HG03175 (cell line): ENCODE data around the gene KLK10.
"Not testable (repeated sequence)": the region's sequence is repeated elsewhere in the genome, so short reads cannot be mapped to it uniquely, and the experiment has no call there.

Source experiments
- ATAC-seq: cut with Tn5 transposase; IDR thresholded peaks from one replicate; pipeline ENCODE4 v1.9.1; 2021; ENCODE audit warnings: mild to moderate bottlenecking, moderate library complexity; ENCODE audit not compliant: unreplicated experiment

KLK10 gene

DNA sequence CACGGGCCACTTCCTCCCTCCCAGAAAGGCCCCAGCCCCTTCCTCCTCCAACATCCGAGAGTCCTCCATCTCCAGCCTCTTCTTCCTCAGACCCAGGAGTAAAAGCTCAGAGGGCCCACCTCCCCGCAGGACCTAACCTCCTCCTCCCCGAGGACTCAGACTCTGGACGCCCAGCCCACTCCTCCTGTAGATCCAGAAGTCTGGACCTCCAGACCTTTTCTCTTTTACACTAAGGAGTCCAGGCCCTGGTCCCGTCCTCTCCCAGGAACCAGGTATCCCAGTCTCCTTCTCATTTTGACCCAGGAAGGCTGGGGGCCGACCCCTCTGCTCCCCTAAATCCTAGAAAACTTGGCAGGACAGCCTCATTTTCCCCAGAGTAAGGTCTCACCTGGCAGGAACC is 16.2 kb downstream of the KLK10 start:
- no peak for ATAC-seq

- no peak for ATAC-seq
These were observed 16.8 kb downstream of the KLK10 start for GRCh38 chr19:51002542-51003311.

DNA sequence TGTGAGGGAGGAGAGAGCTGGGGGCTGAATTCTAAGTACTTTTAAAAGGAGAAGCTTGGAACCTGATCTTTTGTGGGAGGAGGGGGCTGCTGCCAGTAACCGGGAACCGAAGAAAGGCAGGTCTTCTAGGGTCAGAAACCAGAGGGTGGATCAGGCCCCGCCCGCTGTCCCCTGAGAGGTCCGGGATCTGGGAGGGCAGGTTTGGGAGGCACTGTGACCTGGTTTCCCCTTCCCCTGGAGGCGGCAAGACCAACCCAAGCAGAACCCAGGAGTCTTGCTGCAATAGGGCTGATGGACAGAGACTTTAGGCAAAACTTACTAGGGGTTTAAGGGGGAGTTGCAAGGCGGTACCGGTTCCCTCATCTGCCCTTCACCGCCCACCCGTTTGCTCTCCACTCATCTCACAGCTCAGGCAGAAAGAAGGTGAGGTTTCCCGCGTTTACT is 17.4 kb downstream of the KLK10 start:
- ATAC-seq = no peak

DNA sequence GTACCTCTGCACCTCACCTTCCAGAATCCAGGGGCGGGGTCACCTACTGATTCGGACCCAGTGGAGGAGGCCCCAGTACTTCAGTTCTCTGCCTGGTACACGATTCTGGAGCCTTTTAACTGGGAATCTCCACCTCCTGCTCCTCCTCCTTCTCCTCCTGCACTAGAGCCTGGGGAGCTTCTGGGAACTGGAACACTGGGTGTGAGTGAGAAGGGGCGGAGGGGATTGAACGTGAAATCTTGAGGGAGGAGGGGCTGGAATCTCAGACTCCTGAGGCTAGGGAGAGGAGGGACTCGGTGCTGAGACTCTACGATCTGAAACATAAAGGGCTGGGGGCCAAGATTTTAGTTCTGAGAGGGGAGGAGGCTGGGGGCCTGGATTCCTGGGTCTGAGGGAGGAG is 18.0 kb downstream of the KLK10 start, which contains the start of gene KLK8:
KLK8 (minus strand) TSS at position 90 of the 400 bp plus-strand sequence. CDS start 437 bp downstream, outside the sequence.
- ATAC-seq = no peak

GRCh38 chr19:51000981-51001380 is 18.5 kb downstream of the KLK10 start:
- no peak for ATAC-seq

DNA sequence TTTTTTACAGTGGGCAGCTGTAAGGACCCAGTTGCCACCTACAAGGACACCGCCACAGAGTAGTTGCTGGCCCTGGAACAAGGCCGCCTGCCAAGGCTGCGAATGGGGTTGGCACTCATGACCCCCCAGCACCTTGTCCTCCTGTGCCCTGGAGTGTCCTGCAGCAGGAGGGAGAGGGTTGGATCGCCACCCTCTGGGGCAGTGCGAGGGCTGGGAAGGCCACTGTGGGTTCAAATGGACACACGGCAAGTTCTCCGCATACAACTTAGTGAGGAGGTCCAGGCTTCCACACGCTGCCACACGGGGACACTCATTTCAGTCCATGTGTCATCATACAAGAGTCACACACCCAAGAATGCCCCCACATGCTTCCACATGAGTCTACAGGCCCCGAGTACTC is 19.1 kb downstream of the KLK10 start:
- no peak for ATAC-seq

GRCh38 chr19:50998686-50999085 is 20.8 kb downstream of the KLK10 start:
- ATAC-seq = no peak

DNA sequence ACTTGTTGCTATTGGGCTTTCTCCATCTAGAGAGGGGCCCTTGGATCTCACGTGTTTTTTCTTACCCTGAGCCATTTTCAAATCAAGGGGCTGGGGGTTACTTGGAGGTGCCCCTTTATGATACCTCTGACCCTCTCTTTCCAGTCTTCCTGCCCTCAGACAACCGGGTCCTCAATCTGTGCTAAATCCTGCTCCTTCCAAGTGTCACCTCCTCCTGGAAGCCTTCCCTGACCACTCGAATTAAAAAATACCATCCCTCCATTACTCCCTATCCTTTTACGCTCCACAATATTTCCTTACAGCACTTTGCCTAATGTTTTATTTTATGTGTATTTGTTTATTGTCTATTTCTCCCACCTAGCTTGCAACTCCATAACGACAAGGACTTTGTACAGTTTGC is 21.4 kb downstream of the KLK10 start:
- ATAC-seq = no peak

- ATAC-seq = no peak
These were observed 25.4 kb downstream of the KLK10 start for GRCh38 chr19:50994129-50994528.

- ATAC-seq = no peak
These were observed 26.9 kb downstream of the KLK10 start for GRCh38 chr19:50992666-50993035.

- ATAC-seq = not testable (repeated sequence)
These were observed 35.1 kb downstream of the KLK10 start for GRCh38 chr19:50984416-50984815.

DNA sequence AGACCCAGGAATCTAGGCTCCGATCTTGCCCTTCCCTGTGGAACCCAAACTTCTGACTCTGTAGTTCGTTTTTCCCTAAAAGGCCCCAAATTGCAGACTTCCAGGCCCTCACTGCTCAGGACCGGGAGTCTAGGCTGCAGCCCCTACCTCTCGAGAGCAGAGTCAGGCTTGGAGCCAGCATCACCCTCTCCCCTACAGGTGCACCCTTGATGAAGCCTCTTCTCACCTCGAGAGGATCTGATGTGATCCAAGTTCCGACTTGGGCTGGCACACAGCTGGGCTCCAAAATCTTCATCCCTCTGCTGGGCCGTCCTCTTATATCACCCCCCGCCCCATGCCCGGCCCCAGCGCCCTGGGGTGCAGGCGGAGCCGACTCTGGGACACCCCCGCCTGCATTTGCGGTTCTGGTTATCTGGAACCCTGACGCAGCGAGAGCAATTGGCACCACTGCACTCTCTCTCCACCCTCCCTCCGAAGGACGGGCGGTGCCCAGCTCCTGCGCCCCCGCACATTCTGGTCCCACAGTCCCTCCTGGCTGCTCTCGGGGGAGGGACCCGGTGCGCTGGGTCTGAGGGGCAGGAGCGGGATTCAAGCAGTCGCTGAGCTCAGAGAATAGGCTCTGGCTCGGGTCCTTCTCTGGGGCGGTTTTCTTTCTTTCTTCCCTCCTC is 35.8 kb downstream of the KLK10 start, which contains the start of gene KLK7:
KLK7 (minus strand) TSS at position 293 of the 668 bp plus-strand sequence. CDS start 1,518 bp downstream, outside the sequence.
- no peak for ATAC-seq

DNA sequence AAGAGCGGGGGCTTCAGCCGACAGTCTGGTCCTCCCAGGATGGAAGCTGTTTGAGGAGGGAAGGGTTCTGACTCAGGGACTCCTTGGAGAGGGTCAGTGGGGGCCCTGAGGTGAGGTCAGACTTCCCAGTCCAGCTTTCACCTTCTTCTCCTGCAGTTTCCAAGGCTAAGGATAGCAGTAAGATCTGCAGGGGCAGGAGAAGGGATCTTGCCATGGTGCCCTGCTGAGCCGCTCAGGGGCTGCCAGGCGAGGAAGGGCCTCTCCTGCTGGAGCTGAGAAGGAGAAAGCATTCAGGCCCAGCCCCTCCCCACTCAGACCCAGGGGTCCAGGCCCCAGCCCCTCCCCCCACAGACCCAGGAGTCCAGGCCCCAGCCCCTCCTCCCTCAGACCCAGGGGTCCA is 37.3 kb downstream of the KLK10 start:
- ATAC-seq = no peak

DNA sequence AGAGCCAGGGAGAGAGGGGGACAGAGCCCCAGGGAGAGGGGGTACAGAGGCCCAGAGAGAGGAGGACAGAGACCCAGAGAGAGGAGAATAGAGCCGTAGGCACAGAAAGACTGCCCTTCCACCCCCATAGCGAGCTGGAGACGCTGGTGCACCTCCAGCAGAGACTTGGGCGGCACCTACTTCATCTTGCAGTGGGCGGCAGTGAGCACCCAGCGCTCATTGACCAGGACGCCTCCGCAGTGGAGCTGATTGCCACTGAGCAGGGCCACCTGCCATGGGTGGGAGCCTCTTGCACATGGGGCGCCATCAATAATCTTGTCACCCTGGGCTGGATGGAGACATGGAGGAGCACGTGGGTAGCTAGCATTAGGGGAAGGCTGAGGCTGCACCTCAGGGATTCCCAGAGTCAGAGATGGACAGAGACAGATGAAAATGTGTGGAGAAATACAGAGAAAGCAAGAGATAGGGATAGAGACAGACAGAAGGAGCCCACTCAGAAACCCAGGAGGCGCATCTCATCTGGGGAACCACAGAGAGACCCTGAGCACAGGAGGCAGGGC is 37.8 kb downstream of the KLK10 start:
- no peak for ATAC-seq

DNA sequence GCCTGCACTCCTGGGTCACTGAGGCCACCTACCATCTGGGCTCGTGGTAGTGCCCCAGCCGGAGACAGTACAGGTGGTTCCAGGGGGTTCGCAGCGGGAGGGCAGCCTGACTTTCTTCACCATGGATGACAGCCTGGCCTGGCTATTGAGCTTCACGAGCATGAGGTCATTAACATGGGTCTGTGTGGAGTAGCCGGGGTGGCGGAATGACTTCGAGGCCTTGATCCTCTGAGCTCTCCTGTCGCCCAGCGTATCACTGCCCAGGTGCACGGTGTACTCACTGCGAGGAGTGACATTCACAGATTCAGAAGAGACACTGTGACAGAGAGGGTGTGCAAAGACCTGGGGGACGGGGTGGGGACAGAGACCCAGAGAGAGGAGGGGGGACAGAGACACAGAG is 39.3 kb downstream of the KLK10 start:
- no peak for ATAC-seq

DNA sequence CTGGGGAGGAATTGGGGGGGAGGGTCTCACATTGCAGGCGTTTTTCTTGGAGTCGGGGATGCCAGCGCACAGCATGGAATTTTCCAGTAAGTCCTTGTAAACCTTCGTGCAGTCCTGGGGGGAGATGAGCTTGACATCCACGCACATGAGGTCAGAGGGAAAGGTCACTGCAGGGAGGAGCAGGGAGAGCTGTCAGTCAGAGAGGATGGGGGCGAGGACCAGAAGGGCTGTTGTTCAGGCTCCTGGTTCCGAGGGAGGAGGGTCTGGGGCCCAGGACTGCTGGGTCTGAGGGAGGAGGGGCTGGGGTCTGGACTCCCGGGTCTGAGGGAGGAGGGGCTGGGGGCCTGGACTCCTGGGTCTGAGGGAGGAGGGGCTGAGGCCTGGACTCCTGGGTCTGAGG is 39.8 kb downstream of the KLK10 start:
- ATAC-seq = no peak

DNA sequence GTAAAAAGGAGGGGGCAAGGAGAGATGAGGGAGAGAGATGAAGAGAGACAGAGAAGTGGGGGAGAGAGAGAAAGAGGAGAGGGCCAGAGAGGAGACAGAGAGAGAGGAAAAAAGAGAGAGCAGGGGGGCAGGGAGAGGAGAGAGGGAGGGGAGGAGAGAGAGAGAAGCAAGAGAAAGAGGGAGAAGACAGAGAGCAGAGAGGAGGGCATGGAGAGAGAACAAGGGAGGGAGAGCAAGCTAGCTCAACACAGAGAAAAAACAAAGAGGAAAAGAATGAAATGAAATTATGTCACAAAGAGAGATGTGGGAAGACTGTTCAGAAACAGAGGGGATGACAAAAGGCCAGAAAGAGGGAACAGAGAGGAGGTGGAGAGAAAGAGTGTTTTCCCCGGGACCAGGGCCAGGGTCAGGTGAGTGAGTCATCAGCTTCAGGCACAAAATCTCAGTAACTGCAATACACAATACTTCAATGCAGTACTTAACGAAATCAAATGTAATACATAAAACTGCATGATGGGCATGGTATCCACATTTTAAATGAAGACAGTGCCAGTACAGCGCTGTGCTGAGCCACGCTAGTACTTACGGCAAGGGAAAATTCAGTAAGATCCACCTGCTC is 40.6 kb downstream of the KLK10 start:
- ATAC-seq = no peak

DNA sequence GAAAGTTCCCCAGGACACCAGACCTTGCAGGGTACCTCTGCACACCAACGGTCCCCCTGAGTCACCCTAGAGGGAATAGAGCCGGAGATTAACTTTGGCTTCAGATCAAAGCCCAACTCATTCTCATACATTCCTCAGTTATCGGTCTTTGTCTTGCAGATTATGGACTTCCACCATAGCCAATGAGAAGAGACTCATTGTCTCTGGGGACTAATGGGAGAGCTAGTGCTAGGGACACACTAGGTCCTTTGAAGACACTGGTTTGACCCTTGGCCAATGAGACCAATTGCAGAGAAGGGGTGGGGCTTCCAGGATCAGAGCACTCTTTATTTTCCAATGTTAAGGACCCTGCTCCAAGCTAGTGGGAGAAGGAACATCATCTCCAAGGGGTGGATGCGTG is 41.9 kb downstream of the KLK10 start:
- ATAC-seq = no peak

DNA sequence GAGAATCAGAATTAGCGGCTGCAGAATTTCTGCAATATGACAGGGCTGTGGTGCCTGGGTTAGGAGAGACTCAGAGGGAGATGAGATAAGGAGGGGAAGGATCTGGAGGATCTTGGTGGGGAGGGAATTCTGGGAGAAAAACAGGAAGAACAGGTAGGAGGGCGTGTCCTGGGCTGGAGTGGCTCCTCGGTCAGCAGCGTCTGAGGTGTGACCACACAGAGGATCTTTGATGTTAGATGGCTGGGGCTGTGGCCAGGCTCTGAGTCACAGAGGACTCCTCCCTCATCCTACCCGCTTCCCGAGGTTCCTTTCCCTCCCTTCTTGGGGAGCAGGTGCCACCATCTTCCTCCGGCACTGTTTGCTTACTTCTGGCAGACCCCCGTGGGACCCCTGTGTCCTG is 43.7 kb downstream of the KLK10 start:
- no peak for ATAC-seq

DNA sequence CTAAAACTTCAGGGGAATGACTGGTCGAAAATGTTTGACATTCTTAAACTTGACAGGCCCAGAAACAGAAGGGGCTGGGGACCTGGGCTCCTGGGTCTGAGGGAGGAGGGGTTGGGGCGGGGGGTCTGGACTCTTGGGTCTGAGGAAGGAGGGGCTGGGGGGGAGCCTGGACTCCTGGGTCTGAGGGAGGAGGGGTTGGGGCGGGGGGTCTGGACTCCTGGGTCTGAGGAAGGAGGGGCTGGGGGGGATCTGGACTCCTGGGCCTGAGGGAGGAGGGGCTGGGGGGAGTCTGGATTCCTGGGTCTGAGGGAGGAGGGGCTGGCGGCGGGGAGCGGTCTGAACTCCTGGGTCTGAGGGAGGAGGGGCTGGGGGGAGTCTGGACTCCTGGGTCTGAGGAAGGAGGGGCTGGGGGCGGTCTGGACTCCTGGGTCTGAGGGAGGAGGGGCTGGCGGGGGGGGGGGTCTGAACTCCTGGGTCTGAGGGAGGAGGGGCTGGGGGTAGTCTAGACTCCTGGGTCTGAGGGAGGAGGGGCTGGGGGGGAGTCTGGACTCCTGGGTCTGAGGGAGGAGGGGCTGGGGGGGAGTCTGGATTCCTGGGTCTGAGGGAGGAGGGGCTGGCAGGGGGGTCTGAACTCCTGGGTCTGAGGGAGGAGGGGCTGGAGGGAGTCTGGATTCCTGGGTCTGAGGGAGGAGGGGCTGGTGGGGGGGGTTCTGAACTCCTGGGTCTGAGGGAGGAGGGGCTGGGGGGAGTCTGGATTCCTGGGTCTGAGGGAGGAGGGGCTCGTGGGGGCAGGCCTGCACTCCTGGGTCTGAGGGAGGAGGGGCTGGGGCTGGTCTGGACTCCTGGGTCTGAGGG is 44.6 kb downstream of the KLK10 start:
- ATAC-seq = no peak
